ENCODE measurements around the gene PTPN13.
"Not testable (repeated sequence)": the region's sequence is repeated elsewhere in the genome, so short reads cannot be mapped to it uniquely, and the experiment has no call there.

PTPN13 gene

GRCh38 chr4:86719149-86719548, 125.0 kb downstream of the PTPN13 start:
- DNase-seq, result not testable (repeated sequence)

- no peak for DNase-seq
Measured at GRCh38 chr4:86720508-86721068, 126.5 kb downstream of the PTPN13 start.

GRCh38 chr4:86721412-86721811, 127.3 kb downstream of the PTPN13 start:
- no peak for DNase-seq

- DNase-seq, result no peak
Measured at GRCh38 chr4:86730310-86730709, 136.2 kb downstream of the PTPN13 start.

GRCh38 chr4:86737244-86737643, 143.1 kb downstream of the PTPN13 start:
- no peak for DNase-seq

GRCh38 chr4:86741846-86742245, 147.7 kb downstream of the PTPN13 start:
- no peak for DNase-seq

GRCh38 chr4:86744570-86744969, 150.5 kb downstream of the PTPN13 start:
- no peak for DNase-seq

- no peak for DNase-seq
Measured at GRCh38 chr4:86749121-86749520, 155.0 kb downstream of the PTPN13 start.

- DNase-seq, result no peak
Measured at GRCh38 chr4:86755388-86755787, 161.3 kb downstream of the PTPN13 start.

- DNase-seq, result no peak
Measured at GRCh38 chr4:86757468-86757867, 163.4 kb downstream of the PTPN13 start.

- no peak for DNase-seq
Measured at GRCh38 chr4:86759298-86759697, 165.2 kb downstream of the PTPN13 start.

GRCh38 chr4:86762649-86763048, 168.5 kb downstream of the PTPN13 start:
- no peak for DNase-seq

GRCh38 chr4:86769794-86770193, 175.7 kb downstream of the PTPN13 start:
- no peak for DNase-seq

- DNase-seq, result no peak
Measured at GRCh38 chr4:86771141-86771540, 177.0 kb downstream of the PTPN13 start.

- DNase-seq, result no peak
Measured at GRCh38 chr4:86775061-86775460, 180.9 kb downstream of the PTPN13 start.

- no peak for DNase-seq
Measured at GRCh38 chr4:86778175-86778574, 184.1 kb downstream of the PTPN13 start.

GRCh38 chr4:86788826-86789225, 194.7 kb downstream of the PTPN13 start:
- no peak for DNase-seq

- DNase-seq, result no peak
Measured at GRCh38 chr4:86791126-86791525, 197.0 kb downstream of the PTPN13 start.

GRCh38 chr4:86809809-86810208, 215.7 kb downstream of the PTPN13 start:
- no peak for DNase-seq

- DNase-seq, result no peak
Measured at GRCh38 chr4:86810847-86811246, 216.7 kb downstream of the PTPN13 start.

- DNase-seq, result no peak
Measured at GRCh38 chr4:86815653-86816052, 221.5 kb downstream of the PTPN13 start.

GRCh38 chr4:86816501-86817273, 222.6 kb downstream of the PTPN13 start:
- no peak for DNase-seq

GRCh38 chr4:86818211-86818610, 224.1 kb downstream of the PTPN13 start:
- DNase-seq, result no peak

GRCh38 chr4:86818841-86819240, 224.7 kb downstream of the PTPN13 start:
- DNase-seq, result no peak

GRCh38 chr4:86819561-86819960, 225.4 kb downstream of the PTPN13 start:
- DNase-seq, result no peak

Measured in SW 1271 (cell line).